Central memory CD8-positive, alpha-beta T cell (primary cell): ENCODE results near the gene DLL1.

Experiments
- ATAC-seq: fragments of 150-1000 bp; cut with Tn5 transposase; replicated peaks from 2 replicates; pipeline ENCODE4 v1.10.0; 2022; ENCODE audit warnings: mild to moderate bottlenecking, moderate FRiP score, moderate number of reproducible peaks; ENCODE audit not compliant: poor library complexity, severe bottlenecking; ENCODE audit errors: extremely low read depth
- DNase-seq, 2 donors: peaks; one replicate each; pipeline ENCODE4 v3.0.0; 2021; ENCODE audit warnings: low spot score in 2 of 2
- H3K27ac Mint-ChIP-seq: one replicate; pipeline ENCODE4 v1.8.0; 2022; ENCODE audit warnings: low read depth, mild to moderate bottlenecking, moderate library complexity, mixed read lengths
- H3K27me3 Mint-ChIP-seq: one replicate; pipeline ENCODE4 v1.8.0; 2022; ENCODE audit warnings: mixed read lengths
- H3K36me3 Mint-ChIP-seq: one replicate; pipeline ENCODE4 v1.8.0; 2022; ENCODE audit warnings: mild to moderate bottlenecking, moderate library complexity, mixed read lengths; ENCODE audit not compliant: insufficient read depth
- H3K4me1 Mint-ChIP-seq: one replicate; pipeline ENCODE4 v1.8.0; 2022; ENCODE audit warnings: mixed read lengths
- H3K4me3 Mint-ChIP-seq: one replicate; pipeline ENCODE4 v1.8.0; 2022; ENCODE audit warnings: mild to moderate bottlenecking, moderate library complexity, mixed read lengths
- H3K9me3 Mint-ChIP-seq: one replicate; pipeline ENCODE4 v1.8.0; 2022; ENCODE audit warnings: mixed read lengths

The DLL1 gene

GRCh38 chr6:170306324-170307079 lies 15.6 kb upstream of the DLL1 start, which contains the start of gene FAM120B:
Gene FAM120B (plus strand): TSS chr6:170306758. CDS start chr6:170317391, 10,633 bp downstream.
- ATAC-seq (peak; percentile 98), DNase-seq (peak; percentile 92)
- Mint-ChIP-seq H3K27ac (peak within 1 kb of the TSS; percentile 95), H3K4me3 (peak within 1 kb of the TSS; percentile 93), H3K36me3 (peaks cover 13% of the 10 kb centered on the region), H3K9me3 (no peaks in the 10 kb centered on the region), H3K27me3 (peaks cover 30% of the 10 kb centered on the region), H3K4me1 (peaks cover 39% of the 10 kb centered on the region)

- Mint-ChIP-seq H3K4me1 (peaks cover 32% of the 10 kb centered on the region), H3K27me3 (peaks cover 36% of the 10 kb centered on the region), H3K4me3 (peak overlapping the region; percentile 93), H3K9me3 (no peaks in the 10 kb centered on the region), H3K36me3 (peaks cover 12% of the 10 kb centered on the region), H3K27ac (no peak overlapping the region)
- no peak for DNase-seq
- no peak for ATAC-seq
These were observed 15.0 kb upstream of the DLL1 start for GRCh38 chr6:170305805-170306323.

- H3K9me3 Mint-ChIP-seq: no peaks in the 10 kb centered on the region
- no peak overlapping the region for H3K4me3 Mint-ChIP-seq
These were observed 10.3 kb upstream of the DLL1 start for GRCh38 chr6:170301184-170301583.

DNA sequence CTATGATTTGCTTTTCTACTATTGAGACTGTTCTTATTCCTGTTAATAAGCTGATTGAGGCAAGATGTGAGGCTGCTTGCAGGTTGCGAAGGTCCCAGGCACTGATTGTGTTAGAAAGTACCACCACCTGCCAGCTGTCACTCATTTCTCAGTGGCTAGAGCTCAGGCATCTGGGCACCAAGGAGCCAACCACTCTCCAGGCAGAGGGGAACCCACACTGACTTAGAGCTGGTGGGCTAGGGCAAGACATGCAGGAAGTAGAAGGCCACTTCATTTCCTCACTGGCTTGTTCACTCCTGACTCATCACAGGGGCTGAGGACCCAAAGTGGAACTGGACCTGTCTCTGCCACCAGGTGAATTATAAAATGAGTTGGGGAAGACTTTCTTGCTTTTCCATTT lies 7.8 kb upstream of the DLL1 start:
- Mint-ChIP-seq H3K4me3 (no peak overlapping the region), H3K36me3 (peaks cover 2% of the 10 kb centered on the region), H3K9me3 (no peaks in the 10 kb centered on the region), H3K4me1 (peaks cover 13% of the 10 kb centered on the region), H3K27me3 (peaks cover 66% of the 10 kb centered on the region), H3K27ac (no peak overlapping the region)
- ATAC-seq: no peak
- no peak for DNase-seq

More at GRCh38 chr6:170301184-170301583, 10.3 kb upstream of the DLL1 start:
- Mint-ChIP-seq H3K36me3 (no peaks in the 10 kb centered on the region), H3K27ac (no peak overlapping the region), H3K4me1 (no peaks in the 10 kb centered on the region), H3K27me3 (peaks cover 68% of the 10 kb centered on the region)
- no peak for DNase-seq
- no peak for ATAC-seq

DNA sequence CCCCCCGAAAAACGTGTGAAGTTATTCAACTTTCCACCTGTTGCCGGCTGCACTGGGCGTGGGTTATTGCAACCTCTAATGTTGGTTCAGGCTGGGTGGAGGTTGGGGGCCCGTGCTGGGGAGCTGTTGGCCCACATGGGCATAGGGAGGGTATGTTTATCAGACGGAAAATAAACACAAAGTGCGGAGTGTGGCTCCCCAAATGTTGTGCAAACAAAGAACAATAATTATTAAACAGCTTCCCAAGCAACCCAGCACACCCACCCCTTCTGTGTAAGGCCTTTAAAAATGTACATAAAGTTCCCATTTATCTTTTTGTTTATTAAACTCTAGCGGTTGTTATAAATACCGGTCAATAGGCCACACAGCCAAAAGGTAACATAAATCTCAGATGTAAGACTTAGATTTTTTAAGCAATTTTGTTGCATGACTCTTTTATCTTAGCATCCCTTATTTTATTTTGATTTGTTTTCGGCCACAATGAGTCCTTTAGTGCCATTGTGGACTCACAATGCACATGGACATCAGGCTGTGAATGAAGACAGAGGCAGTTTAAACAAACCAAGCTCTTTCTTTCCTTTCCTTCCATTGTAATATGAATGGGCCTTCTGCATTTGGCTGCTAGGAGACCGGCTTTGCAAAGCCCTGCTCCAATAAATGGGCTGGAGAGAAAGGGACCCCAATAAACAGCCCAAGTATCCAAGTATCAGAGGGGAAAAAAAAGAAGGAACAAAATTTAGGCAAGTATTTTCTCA lies 6.9 kb upstream of the DLL1 start:
- H3K27ac Mint-ChIP-seq: no peak overlapping the region
- no peaks in the 10 kb centered on the region for H3K9me3 Mint-ChIP-seq
- H3K4me3 Mint-ChIP-seq: peak overlapping the region; percentile 11

DNA sequence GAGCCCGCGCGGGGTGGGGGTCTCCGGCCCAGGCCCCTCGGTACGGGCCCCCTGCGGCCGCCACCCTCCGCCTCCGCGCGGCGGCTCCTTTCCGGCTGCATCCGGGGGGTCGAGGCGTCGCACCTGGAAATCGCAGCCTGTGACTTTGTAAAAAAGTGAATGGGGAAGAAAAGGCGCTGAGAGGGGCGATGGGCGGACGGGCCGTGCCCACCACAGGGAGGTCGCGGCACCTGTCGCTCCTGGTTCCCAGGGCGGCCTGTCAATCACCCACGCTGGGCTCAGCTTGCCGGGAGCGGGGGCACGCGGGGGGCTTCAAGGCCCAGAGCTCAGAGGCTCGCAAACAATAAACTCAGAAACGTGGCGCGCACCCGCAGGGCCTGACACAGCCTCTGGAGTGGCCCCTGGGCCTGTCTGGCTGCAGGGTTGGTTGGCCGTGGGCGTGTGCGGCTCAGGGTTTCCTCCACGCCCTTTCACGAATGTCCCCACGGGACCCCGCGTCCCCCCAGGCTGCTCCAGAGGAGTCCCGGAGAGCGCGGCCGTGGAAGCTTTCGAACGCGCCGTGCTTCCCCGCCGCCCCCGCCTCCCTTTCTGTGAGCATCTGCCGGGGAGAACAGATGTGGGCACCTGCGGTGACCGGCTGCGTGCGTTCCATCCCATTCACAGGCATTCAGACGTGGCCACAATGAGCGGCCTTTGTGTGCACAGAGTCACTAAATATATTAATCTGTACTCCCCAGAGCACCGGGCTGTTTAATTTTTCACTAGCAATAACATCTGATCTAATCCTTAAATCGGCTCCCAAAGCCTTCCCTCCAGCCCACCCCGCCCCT lies 6.1 kb upstream of the DLL1 start:
- Mint-ChIP-seq H3K27ac (no peak overlapping the region), H3K9me3 (no peaks in the 10 kb centered on the region), H3K4me3 (peak overlapping the region; percentile 11), H3K27me3 (peaks cover 71% of the 10 kb centered on the region), H3K36me3 (peaks cover 2% of the 10 kb centered on the region), H3K4me1 (peaks cover 31% of the 10 kb centered on the region)
- ATAC-seq (no peak), DNase-seq (no peak)

More for the DNA sequence above, 6.9 kb upstream of the DLL1 start:
- Mint-ChIP-seq H3K27me3 (peaks cover 71% of the 10 kb centered on the region), H3K36me3 (peaks cover 2% of the 10 kb centered on the region), H3K4me1 (peaks cover 23% of the 10 kb centered on the region)
- no peak for DNase-seq
- ATAC-seq: no peak

- no peak overlapping the region for H3K27ac Mint-ChIP-seq
- H3K9me3 Mint-ChIP-seq: no peaks in the 10 kb centered on the region
- DNase-seq (no peak), ATAC-seq (no peak)
- no peak overlapping the region for H3K4me3 Mint-ChIP-seq
- peaks cover 2% of the 10 kb centered on the region for H3K36me3 Mint-ChIP-seq
- peaks cover 71% of the 10 kb centered on the region for H3K27me3 Mint-ChIP-seq
- H3K4me1 Mint-ChIP-seq: peaks cover 35% of the 10 kb centered on the region
These were observed 5.5 kb upstream of the DLL1 start for GRCh38 chr6:170296423-170296745.

DNA sequence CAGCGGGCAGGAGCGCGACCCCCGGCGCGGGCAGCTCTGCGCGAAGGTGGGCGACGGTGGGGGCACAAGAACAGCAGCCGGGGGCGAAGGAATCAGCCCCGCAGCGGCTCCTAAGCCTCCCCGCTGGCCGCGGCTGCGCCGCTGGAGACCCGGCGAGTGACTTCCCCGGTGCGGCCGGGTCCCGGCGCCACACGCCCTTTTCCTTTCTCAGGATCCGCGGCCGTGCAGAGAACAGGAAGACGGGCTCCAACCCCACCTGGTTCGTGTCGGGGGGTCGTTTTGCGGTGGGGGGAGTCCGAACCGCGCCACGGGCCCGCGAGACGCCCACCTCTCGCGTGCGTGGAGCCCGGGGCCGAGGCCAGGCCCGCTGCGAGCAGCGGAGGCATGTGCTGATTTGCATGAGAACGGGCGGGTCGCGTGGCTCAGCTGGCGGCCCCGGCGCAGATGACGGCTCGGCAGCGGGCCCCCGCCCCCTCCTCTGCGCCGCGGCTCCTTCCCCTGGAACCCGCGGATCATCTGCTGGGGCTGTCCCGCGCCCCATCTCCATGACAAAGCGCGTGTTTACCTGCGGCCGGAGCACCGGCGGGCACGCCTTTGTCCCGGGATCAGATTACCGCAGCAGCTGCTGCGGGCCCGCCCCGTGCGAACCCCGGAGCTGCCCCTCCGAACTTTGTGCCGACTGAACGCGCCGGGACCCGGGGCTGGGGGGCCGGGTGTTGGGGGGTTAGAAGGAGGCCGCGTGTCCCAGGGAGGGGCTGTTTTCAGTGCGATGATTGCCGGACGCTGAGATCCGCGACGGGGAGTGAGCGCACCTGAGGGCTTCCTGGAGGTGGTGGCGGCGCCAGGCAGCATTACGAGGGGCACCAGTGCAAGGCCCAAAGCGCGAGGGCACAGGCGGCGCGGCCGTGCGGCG lies 4.9 kb upstream of the DLL1 start:
- peaks cover 65% of the 10 kb centered on the region for H3K27me3 Mint-ChIP-seq
- no peak for DNase-seq

GRCh38 chr6:170294813-170295509 lies 4.1 kb upstream of the DLL1 start:
- H3K4me3 Mint-ChIP-seq: peak overlapping the region; percentile 70
- peaks cover 42% of the 10 kb centered on the region for H3K4me1 Mint-ChIP-seq
- DNase-seq (no peak), ATAC-seq (no peak)
- H3K9me3 Mint-ChIP-seq: no peaks in the 10 kb centered on the region
- peaks cover 5% of the 10 kb centered on the region for H3K36me3 Mint-ChIP-seq
- peaks cover 57% of the 10 kb centered on the region for H3K27me3 Mint-ChIP-seq
- H3K27ac Mint-ChIP-seq: peak overlapping the region; percentile 71

More for the DNA sequence above, 4.9 kb upstream of the DLL1 start:
- H3K36me3 Mint-ChIP-seq: peaks cover 3% of the 10 kb centered on the region
- no peaks in the 10 kb centered on the region for H3K9me3 Mint-ChIP-seq
- no peak for ATAC-seq
- peak overlapping the region; percentile 71 for H3K27ac Mint-ChIP-seq
- peak overlapping the region; percentile 70 for H3K4me3 Mint-ChIP-seq
- peaks cover 35% of the 10 kb centered on the region for H3K4me1 Mint-ChIP-seq

GRCh38 chr6:170294298-170294730 lies 3.4 kb upstream of the DLL1 start:
- H3K4me1 Mint-ChIP-seq: peaks cover 42% of the 10 kb centered on the region
- H3K9me3 Mint-ChIP-seq: no peaks in the 10 kb centered on the region
- H3K36me3 Mint-ChIP-seq: peaks cover 5% of the 10 kb centered on the region
- ATAC-seq: no peak
- no peak for DNase-seq
- H3K27me3 Mint-ChIP-seq: peaks cover 52% of the 10 kb centered on the region
- peak overlapping the region; percentile 8 for H3K27ac Mint-ChIP-seq
- H3K4me3 Mint-ChIP-seq: peak overlapping the region; percentile 70
